Astrocyte of the hippocampus (primary cell): ENCODE measurements around the gene CELF4.

ENCODE experiments used
- DNase-seq: peaks from one replicate; pipeline ENCODE4 v3.0.0; 2011; ENCODE audit warnings: low read depth, low spot score

CELF4 gene

DNA sequence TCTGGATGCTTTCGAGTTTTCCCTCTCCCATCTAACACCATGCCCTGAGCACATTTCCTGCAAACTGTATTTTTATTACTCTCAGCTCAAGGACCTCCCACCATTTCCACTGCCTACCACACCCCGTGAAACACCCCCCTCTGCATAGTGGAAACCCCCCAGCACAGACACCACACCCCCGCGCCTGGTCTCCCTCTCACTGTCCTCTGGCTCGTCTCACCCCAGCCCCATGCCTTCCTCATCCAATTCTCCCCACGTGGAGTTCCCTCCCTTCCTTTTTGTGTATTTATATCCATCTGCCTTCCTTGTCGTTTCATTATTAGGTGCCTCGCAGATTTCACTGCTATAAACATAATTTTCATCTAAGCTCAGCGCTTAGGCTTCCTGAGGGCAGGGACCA, 307.5 kb downstream of the CELF4 start:
- no peak for DNase-seq

DNA sequence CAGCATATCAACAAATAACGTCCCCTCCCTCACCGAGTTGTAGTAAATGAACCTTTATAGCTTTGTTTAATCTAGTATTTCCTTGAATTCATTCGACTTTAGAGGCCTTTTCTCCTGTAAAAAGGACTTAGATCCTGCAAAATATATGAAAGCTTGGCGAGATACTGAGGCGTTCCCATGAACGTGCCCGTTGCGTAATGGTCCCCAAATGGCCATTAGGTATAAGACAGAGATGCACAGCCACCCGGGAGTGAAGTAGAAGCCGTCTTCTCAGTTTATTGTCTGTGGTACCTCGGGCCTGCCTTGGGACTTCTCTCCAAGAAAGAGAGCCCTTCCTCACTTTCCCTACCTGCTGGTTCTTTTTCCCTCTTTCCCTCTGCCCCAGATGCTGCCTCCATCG, 310.6 kb downstream of the CELF4 start:
- DNase-seq = no peak

DNA sequence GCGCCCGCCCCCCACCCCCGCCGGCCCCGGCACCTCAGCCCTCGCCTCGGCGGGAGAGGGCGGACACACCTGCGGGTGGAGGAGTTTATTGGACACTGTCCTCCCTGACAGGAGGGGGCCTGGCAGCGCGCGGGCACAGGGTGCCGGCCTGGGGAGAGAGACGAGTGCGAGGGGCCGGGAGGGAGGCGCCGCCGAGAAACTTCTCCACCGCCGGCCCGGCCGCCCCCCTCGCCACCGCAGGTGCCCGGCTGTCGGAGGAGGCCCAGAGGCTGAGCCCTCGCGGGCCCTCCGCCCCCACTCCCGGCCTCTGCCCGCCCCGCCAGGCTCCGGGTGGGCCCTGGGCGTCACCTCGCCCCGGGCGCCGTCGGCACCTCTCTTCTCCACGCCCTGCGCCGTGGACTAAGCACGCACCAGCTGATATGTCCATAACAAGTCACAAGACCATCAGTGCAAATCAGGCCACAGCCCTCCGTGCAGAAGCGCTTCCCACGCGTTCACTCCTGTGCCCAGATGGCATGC, 311.3 kb downstream of the CELF4 start:
- DNase-seq = peak; percentile 21

DNA sequence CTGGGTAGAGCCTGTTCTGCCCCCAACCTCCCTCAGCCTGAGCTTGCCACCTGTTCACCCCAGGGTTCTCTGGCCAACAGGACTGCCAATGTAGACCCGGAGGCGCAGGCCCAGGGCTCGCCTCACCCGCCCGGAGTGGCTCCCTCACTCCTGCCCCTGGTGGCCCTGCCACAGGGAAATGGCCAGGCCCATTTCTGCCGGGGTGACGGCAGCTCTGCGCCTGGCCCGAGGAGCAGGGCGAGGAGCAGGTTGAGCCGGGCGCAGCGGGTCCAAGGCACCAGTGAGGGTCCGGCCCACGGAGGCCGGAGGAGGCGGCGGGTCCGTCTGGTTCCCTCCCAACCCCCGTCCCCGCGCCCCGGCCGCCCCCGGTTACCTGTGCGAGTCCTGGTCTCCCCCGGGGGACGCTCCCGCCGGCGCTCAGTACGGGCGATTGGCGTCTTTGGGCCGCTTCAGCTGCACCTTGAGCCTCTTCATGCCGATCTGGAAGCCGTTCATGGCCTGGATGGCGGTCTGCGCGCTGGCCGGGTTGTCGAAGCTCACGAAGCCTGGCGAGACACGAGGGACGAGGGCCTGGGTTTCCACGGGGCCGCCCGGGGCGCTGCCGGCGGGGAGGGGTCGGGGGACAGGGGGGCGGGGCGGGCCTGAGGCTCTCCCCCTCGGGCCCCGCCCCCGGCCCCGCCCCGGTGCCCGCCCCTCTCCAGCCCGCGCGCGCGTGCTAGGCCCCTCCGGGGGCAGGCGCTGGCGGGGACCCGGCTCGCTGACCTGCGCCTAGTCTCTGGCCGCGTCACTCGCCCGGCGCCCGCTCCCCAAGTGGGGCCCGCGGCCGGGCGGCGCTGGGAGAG, 312.0 kb downstream of the CELF4 start:
- DNase-seq = peak; percentile 54

DNA sequence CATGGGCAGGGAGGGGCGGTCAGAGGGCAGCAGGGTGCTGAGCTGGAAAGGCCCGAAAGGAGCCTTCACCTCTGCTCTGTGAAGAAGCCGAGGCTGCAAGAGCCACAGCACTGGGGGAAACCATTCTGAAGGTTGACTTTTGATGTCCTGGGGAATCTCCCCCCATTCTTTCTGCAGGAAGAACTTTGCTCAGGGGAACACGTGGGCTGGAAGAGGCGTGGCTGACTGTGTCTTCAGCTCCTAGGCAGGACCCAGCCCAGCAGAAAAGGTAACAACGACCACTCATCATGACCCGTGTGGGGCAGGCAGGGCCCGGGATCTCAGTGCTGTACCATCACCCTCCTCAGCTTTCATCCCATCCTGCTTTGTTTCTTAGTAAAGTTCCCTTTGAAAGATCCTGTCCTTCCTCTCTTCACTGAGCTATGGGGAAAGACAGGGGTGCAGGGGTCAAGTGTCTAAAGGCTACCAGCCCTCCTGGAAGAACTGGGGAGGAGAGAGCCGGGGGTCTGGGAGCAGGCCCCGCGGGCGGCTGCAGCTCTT, 312.7 kb downstream of the CELF4 start:
- DNase-seq = no peak

DNA sequence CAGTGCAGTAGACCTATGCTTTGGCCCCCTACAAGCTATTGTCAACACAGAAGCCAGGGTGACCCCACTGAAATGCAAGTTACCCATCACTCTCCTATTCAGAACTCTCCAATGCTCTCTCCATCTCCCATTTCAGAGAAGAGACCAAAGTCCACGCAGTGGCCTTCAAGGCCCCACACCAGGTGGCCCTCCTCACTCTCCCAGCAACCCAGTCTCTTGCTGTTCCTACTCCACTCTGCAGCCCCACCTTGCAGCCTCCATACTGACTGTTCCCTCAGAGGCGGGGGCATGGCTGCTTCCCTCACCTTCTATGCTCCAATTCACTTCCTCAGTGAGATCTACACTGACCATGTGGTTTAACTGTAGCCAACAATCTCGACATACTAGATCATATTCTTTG, 313.3 kb downstream of the CELF4 start:
- DNase-seq = no peak

DNA sequence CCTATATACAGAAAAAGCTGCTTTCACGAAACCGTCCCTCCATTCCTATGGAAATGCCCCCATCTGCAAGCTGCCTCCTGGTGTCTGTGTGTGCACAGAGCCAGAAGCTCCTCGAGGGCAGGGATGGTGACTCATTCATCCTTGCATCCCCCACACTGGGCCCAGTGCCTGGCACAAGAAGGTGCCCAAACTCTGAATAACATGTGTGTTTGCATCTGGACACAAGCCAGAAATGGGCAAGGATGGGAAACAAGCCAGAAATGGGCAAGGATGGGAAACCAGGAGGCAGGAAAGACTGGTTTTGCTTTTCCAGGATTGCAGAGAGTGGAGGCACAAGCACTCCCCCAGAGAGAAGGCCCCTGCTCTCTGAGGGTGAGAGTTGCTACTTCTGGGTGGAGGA, 313.9 kb downstream of the CELF4 start:
- no peak for DNase-seq

DNA sequence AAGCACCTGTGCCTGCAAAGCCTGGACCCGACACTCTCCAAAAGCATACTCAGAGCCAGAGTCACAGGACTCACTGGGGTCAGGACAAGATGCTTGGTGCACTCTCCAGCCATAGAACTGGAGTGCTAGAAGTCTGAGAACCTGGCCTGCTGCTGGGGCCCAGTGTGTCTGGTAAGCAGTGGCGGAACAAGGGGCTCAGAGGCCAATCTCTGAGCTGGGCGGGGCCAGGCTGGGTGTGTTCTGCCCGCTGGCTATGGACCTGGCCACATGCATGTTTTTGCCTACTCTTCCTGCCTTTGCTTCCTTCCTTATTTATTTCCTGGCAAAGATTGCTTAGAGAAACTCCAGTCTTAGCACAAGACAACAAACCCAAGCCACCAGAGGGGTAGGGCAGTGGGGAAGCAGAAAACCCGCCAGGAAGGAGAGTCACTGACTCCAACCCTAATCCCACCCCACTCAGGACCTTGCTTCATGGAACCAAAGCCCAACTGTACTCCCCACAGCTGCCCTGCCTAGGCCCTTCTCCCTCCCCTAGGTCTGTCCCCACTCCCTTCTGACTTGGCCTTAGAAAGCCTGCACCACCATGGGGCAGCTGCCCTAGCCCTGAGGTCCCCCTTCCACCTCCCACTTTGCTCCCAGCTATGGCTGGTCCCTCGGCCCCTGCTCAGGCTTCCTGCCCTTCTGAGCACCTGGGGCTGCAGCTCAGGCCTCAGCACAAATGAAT, 315.5 kb downstream of the CELF4 start:
- no peak for DNase-seq

DNA sequence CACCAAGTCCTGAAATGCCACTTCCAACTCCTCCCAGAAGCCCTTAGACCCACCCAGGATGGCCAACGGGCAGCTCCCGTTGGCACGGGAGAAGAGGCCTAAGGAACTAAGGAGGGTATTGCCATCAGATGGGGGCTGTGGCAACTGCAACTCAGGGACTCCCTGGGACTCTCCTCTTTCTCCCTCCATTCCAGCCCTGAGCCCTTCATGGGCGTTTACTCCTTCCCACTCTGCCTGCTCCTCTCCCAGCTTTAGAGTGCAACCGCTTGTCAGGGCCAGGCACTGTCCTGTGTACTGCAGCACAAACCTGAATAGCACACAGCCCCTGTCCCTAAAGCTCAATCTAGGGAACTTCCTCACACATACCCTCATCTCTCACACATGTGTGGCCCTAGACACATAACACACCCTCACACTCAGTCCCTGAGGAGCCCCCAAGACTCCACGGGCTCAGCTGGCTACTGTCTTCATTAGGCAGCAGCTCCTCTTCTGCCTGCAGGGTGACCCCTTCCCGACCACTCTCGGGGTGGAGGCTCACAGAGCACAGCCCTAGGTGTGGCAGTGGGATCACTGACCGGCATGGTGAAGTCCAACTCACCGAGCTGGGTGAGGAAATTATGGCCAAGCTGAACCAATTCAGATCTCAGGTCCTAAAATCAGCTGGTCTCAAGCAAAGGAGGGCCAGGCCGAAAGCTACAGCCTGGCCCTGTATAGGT, 316.3 kb downstream of the CELF4 start:
- DNase-seq = no peak

DNA sequence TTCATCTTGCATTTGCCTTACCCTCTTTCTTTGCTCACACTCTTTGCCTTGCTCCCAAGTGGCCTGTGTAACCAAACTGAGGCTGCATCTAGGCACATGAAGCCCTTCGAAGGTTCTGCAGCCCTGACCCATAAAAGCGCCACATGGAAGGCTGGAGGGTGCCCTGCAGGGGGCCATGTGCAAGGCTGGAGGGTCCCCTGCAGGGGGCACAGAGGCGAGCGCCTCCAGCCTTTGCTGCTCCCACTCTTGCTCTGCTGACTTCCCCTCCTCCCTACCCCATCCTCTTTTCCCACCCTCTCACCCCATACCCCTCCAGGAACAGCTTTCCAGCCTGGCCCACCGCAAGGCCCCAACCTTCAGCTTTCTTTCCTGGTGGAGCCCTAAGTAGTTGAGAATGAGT, 317.3 kb downstream of the CELF4 start:
- no peak for DNase-seq

DNA sequence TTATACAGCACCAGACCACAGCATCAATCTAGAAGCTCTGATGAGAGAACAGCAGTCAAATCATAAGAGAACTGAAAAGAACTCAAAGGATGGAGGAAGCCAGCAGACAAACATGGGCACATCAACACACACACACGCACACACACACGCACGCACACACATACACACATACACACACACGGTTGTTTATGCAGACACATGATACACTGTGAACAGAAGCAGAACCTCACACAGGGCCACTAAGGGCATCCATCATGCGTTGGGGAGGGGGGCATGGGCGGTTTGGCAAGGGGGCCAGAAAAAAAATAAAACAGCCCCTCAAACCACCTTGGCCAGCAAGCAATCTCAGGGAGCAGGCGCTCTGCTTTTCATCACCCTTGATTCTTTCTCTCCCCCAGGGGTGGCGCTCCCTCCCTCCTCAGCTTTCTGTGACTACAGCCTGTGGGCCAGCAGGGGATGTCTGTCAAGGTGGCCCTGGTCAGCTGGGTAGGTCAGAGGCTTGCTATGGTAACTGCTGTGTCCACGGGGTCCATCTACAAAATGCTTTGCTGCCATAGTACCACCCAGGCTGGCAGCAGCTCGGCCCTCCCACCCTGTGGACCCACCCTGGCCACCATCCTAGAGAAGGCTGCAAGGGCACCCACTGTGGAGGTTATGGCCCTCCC, 318.0 kb downstream of the CELF4 start:
- DNase-seq = no peak

DNA sequence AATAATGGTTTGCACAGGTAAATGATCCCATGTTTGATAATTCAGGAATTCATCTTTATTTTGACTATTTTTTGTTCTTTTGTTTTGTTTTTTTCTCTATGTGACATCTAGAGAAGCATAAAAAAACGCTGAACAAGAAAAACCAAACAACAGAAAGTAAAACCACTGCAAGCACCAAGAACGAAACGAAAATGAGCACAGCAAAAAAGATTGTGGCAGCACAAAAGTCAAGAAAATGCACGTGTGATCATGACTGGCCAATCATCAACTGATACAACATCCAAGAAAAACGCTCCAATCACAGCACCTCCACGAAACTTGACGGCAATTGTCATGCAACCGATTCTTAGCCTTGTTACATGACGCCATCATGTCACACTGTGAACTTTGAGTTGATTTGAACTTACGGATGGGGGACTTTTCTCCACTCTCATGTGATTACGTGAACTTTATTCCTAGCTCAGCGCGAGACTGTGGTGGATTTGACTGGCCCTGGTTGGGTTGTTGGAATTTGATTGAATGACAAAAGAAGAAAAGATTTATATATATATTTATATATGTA, 318.7 kb downstream of the CELF4 start:
- no peak for DNase-seq

DNA sequence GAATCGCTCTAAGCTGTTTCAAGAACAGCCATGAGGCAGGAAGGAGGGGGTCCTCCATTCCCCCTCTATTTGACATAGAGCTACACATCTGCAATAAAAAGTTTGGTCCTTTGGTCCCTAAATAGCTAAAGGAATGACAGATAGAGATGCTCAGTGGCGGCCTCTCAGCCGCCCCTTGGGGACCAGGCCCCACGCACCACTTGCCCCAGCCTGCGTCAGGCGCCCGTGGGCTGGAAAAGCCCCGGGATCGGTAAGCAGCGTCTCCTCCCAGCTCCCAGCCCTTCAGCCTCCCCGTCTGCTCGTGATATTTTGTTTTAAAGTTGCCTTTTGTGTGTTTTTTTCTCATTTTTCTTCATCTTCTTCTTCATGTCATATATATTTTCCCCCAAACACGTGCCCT, 321.0 kb downstream of the CELF4 start:
- no peak for DNase-seq

DNA sequence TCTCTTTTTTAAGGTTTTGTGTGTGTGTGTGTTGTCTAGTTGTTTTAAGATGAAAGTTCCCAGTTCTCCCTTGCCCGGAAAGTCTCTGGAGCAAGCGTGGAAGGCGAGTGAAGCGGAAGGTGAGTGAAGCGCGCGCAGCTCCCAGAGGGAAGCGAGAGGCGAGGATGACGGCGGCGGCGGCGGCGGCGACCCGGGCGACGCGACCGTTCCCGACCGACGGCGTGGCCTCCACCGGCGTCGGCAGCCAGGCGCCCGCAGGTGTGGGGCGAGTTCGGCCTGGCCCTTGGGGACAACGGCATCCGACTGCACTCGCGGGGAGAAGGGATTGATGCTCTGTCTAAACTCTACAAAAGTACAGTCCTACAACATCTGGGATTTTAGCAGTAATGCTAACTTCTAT, 321.9 kb downstream of the CELF4 start:
- peak; percentile 57 for DNase-seq

DNA sequence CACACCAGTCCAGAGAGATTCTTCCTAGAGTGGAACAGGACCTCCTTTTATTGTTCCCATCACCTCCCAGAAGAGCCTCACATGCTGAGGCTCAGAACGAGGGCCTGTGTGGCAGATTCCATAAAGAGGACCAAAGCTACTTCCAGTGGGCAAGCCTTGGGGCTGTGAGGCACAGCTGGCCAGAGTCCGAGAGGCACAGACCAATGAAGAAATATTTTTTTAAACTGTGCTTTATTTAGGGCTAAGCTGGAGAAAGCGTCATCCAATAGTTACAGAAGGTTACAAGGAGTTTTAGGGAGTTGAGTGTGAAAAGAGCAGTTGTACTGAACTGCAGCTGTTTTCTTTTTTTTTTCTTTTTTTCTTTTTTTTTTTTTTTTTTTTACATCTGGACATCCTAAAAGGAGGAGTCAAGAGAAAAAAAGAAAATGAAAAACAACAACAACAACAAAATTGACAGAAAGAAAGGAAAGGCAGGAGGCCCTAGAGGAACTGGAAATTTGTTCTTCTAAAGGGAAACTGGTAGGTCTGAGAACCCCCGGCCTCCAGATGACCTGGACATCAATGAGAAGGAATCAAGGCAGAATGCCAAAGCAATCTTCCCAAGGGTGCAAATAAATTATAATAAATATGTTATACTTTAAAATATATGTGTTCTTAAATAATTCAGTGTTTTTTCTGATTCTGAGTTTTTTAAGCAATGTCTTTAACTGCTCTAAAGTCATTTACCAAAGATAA, 322.6 kb downstream of the CELF4 start:
- DNase-seq = no peak

DNA sequence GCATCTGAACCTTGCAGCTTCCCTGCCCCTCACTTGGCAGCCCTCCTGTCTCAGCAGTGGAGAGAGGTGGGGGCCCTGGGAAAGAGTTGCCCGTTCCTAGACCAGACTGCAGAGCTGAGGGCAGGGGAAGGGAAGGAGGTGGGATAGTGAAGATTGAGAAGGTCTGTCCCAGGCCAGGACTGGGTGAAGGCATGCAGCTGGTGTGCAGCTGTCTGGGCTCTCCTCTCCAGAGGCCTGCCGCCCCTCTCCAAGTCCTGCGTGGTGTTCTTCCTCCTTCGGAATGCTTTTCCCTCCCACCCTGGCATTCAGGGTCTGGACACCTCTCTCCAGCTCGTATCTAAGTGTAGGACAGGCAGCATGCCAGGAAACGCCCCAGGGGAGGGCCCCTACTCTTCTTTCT, 323.5 kb downstream of the CELF4 start:
- no peak for DNase-seq

DNA sequence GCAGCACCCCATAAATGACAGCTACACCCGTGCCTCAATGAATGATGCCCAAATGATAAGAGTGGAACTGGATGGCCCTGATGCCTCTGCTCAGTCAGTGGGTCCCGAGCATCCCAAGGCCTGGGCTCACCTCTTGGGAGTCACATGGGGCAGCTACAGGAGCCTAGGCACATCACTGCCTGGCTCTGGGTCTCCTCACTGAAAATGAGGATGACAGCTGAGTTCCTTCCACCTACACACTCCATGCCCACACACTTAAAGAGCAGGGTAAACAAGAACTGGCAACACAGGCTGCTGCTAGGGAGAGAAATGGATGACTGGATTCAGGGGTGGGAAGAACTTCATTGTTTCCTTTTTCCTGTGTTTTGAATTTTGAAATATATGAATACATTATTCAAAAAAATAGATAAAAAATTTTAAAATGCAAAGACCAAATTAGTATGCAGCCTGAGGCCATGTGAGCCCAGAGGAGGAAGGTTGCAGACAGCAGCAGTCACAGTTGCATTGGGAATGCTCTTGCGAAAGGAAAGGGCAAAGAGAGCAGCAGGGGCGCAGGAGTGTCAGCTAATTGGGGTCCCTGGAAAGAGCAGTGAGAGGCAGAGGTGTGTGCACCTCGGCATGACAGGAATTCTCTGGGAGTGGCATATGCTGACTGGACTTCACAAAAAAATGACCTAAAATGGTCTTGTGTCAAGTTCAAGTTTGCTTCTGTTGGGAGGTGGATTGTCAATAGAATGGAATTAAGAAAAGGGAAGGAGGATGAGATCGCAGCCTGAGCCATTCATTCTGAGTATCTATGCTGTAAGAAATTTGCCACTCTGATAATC, 327.1 kb downstream of the CELF4 start:
- no peak for DNase-seq

DNA sequence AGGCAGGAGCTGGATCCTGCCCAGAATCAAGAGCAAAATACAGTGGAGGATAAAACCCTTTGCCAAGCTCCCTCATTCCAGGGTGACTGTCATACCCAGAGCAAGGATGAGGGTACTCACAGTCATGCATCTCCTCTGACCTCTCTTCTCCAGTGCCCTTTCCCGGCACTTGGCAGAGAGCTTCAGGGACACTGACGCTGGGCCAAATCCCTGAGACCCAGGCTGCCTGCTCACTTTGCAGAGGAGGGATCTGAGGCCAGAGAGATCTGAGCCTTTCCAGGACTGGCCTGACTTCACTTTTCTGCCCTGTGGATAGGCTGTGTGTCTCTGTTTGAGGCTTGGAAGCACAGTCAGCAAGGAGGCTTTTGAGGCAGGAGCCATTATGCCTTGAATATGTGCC, 330.0 kb downstream of the CELF4 start:
- DNase-seq = no peak

DNA sequence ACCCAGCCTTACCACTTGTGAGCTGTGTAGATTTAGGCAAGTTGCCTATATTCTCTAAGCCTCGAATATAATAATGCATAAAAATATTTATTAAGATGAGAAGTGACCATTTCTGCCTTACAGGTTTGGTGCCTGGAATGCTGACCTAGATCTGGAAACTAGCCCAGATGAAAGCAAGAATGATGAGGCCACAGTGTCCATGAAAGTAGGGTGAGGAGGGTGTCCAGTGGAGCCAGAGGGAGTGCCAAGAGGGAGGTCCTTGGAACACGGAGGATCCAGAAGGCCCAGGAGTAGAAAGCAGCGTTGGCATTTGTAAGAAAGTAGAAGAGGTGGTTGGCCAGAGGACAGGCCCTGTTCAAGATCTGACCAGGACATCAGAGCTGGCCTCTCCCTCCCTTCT, 334.3 kb downstream of the CELF4 start:
- DNase-seq = no peak

DNA sequence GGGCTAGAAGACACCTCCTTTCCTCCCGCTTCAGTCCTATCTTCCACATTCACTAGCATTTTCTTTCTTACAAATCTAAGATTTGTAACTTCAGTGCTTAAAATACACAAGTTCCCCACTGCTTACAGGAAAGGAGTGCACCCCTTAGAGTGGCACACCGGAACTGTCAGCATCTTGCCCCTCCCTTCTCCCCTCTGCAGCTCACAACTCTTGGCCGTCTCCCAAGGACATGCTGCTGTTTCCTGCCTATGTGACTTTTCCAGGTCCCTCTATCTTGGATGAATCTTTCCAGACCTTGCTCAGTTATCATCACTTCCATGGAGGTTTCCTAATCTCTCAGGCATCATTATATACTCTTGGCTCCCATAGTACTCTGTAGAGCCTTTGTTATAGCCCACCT, 334.8 kb downstream of the CELF4 start:
- no peak for DNase-seq
